ENCODE data around the gene DCAKD. TPM values are rescaled to one million over a fixed set of nuclear protein-coding genes. Genes with fewer than 3 reads are reported as not detected.

The DCAKD gene
- total RNA-seq, 4 donors from 2014 or later: 9.4 to 144 (median 27.4) TPM

- no peak overlapping the region for H3K4me3 ChIP-seq
- in situ Hi-C loops (cut with MboI; ENCODE audit: low pct_ligation_motif_present in 1 of 4, low pct_unique_long_range_greater_than_20kb in 1 of 4, low sequenced_read_pairs in 3 of 4) (loop anchor here in 1 of 4 donors (10.0 kb wide), 1 partner anchor 79 kb away; no protein-coding TSS in a partner anchor), intact Hi-C loops (cut with DNase I; ENCODE audit: low total_unique reads) (no loop called here)
- H3K27ac ChIP-seq: no peak overlapping the region
- H3K27me3 ChIP-seq: no peaks in the 10 kb centered on the region
- 74 to 80% methylated on average over 2 to 8 of the region's 8 CpGs for WGBS, 2 donors (ENCODE audit: low coverage in 1 of 2)
- no peaks in the 10 kb centered on the region for H3K9me3 ChIP-seq
- DNase-seq: no peak
- no peaks in the 10 kb centered on the region for H3K4me1 ChIP-seq
- H3K36me3 ChIP-seq: no peaks in the 10 kb centered on the region
- TF ChIP-seq EP300 (IDR thresholded peaks at IDR 0.05; ENCODE audit: low read depth): no peak
- no peak for TF ChIP-seq POLR2AphosphoS5 (IDR thresholded peaks at IDR 0.05)
- no peak for TF ChIP-seq CTCF (IDR thresholded peaks at IDR 0.05)
- no peak for TF ChIP-seq POLR2A (IDR thresholded peaks at IDR 0.05)
These were observed 47.6 kb downstream of the DCAKD start for GRCh38 chr17:45003877-45004276.

GRCh38 chr17:45001310-45001709 lies 50.1 kb downstream of the DCAKD start:
- H3K36me3 ChIP-seq: no peaks in the 10 kb centered on the region
- 71 to 78% methylated on average over 1 to 3 of the region's 3 CpGs for WGBS, 2 donors (ENCODE audit: low coverage in 1 of 2)
- in situ Hi-C loops (cut with MboI; ENCODE audit: low pct_ligation_motif_present in 1 of 4, low pct_unique_long_range_greater_than_20kb in 1 of 4, low sequenced_read_pairs in 3 of 4) (loop anchor here in 1 of 4 donors (10.0 kb wide), 1 partner anchor 77 kb away; no protein-coding TSS in a partner anchor), intact Hi-C loops (cut with DNase I; ENCODE audit: low total_unique reads) (no loop called here)
- no peaks in the 10 kb centered on the region for H3K27me3 ChIP-seq
- DNase-seq: no peak
- no peak overlapping the region for H3K27ac ChIP-seq
- no peaks in the 10 kb centered on the region for H3K9me3 ChIP-seq
- TF ChIP-seq POLR2AphosphoS5 (IDR thresholded peaks at IDR 0.05) (no peak), CTCF (IDR thresholded peaks at IDR 0.05) (no peak), POLR2A (IDR thresholded peaks at IDR 0.05) (no peak), EP300 (IDR thresholded peaks at IDR 0.05; ENCODE audit: low read depth) (no peak)
- H3K4me1 ChIP-seq: no peaks in the 10 kb centered on the region
- H3K4me3 ChIP-seq: no peak overlapping the region

- no peak overlapping the region for H3K4me3 ChIP-seq
- no peaks in the 10 kb centered on the region for H3K4me1 ChIP-seq
- H3K27ac ChIP-seq: no peak overlapping the region
- H3K27me3 ChIP-seq: no peaks in the 10 kb centered on the region
- in situ Hi-C loops (cut with MboI; ENCODE audit: low pct_ligation_motif_present in 1 of 4, low pct_unique_long_range_greater_than_20kb in 1 of 4, low sequenced_read_pairs in 3 of 4): no loop called here
- 85 to 100% methylated on average over 3 of the region's 3 CpGs for whole genome bisulfite sequencing, 2 donors (ENCODE audit: low coverage in 1 of 2)
- DNase-seq: no peak
- no peaks in the 10 kb centered on the region for H3K36me3 ChIP-seq
- intact Hi-C loops (cut with DNase I; ENCODE audit: low total_unique reads): no loop called here
- H3K9me3 ChIP-seq: no peaks in the 10 kb centered on the region
- TF ChIP-seq POLR2AphosphoS5 (IDR thresholded peaks at IDR 0.05) (no peak), POLR2A (IDR thresholded peaks at IDR 0.05) (no peak)
These were observed 52.0 kb downstream of the DCAKD start for GRCh38 chr17:44999433-44999832.

GRCh38 chr17:44998646-44999045 lies 52.8 kb downstream of the DCAKD start:
- in situ Hi-C loops (cut with MboI; ENCODE audit: low pct_ligation_motif_present in 1 of 4, low pct_unique_long_range_greater_than_20kb in 1 of 4, low sequenced_read_pairs in 3 of 4) (no loop called here), intact Hi-C loops (cut with DNase I; ENCODE audit: low total_unique reads) (no loop called here)
- no peak for DNase-seq
- no peak overlapping the region for H3K4me3 ChIP-seq
- no peaks in the 10 kb centered on the region for H3K4me1 ChIP-seq
- no peak overlapping the region for H3K27ac ChIP-seq
- no peaks in the 10 kb centered on the region for H3K9me3 ChIP-seq
- H3K36me3 ChIP-seq: no peaks in the 10 kb centered on the region
- TF ChIP-seq POLR2AphosphoS5 (IDR thresholded peaks at IDR 0.05) (no peak), POLR2A (IDR thresholded peaks at IDR 0.05) (no peak), EP300 (IDR thresholded peaks at IDR 0.05; ENCODE audit: low read depth) (no peak), CTCF (IDR thresholded peaks at IDR 0.05) (no peak)
- H3K27me3 ChIP-seq: no peaks in the 10 kb centered on the region
